ENCODE results near the gene CCK. TPM values are rescaled to one million over a fixed set of nuclear protein-coding genes. Genes with fewer than 3 reads are reported as not detected.

The CCK gene
- total RNA-seq = 10 to 100 TPM in 1 of 3 donors, under 1 TPM in 1, not detected in 1; 0.98 to 11.1 TPM
- long read RNA-seq, donor 1, transcript CCK-201 (3 exons, 830 nt) = major isoform, 7 of 16 reads
- long read RNA-seq, donor 1, partial matches to known transcripts = 9 of 16 reads
- long read RNA-seq, donor 1, other reads (novel, unspliced or antisense) = 0 of 16 reads
- long read RNA-seq, donor 2 = 0 reads

- Histone ChIP-seq H3K4me1 (ENCODE audit: low read depth) (no peaks in the 10 kb centered on the region), H3K4me3 (no peak within 1 kb of the TSS), H3K36me3 (ENCODE audit: low read depth) (no peaks in the 10 kb centered on the region), H3K9me3 (no peaks in the 10 kb centered on the region)
- intact Hi-C loops (cut with DNase I, micrococcal nuclease) = no loop called here
- no peak for ATAC-seq
- DNase-seq = no peak
- TF ChIP-seq, protein P1, sequence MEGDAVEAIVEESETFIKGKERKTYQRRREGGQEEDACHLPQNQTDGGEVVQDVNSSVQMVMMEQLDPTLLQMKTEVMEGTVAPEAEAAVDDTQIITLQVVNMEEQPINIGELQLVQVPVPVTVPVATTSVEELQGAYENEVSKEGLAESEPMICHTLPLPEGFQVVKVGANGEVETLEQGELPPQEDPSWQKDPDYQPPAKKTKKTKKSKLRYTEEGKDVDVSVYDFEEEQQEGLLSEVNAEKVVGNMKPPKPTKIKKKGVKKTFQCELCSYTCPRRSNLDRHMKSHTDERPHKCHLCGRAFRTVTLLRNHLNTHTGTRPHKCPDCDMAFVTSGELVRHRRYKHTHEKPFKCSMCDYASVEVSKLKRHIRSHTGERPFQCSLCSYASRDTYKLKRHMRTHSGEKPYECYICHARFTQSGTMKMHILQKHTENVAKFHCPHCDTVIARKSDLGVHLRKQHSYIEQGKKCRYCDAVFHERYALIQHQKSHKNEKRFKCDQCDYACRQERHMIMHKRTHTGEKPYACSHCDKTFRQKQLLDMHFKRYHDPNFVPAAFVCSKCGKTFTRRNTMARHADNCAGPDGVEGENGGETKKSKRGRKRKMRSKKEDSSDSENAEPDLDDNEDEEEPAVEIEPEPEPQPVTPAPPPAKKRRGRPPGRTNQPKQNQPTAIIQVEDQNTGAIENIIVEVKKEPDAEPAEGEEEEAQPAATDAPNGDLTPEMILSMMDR (IDR thresholded peaks at IDR 0.05) = no peak
Observed at GRCh38 chr3:42266085-42266484, at the start of gene CCK. CCK (minus strand) TSS chr3:42266185; CDS start chr3:42263630, 2,555 bp downstream.

GRCh38 chr3:42314411-42314810 is 48.4 kb upstream of the CCK start:
- TF ChIP-seq, protein P1 (IDR thresholded peaks at IDR 0.05) = no peak
- intact Hi-C loops (cut with DNase I, micrococcal nuclease) = no loop called here
- DNase-seq (no peak), ATAC-seq (no peak)
- H3K36me3 ChIP-seq (ENCODE audit: low read depth) = no peaks in the 10 kb centered on the region
- no peaks in the 10 kb centered on the region for H3K4me1 ChIP-seq (ENCODE audit: low read depth)
- H3K4me3 ChIP-seq = no peak overlapping the region
- peaks cover 37% of the 10 kb centered on the region for H3K9me3 ChIP-seq

GRCh38 chr3:42308651-42309050 is 42.7 kb upstream of the CCK start:
- no peak for DNase-seq

DNA sequence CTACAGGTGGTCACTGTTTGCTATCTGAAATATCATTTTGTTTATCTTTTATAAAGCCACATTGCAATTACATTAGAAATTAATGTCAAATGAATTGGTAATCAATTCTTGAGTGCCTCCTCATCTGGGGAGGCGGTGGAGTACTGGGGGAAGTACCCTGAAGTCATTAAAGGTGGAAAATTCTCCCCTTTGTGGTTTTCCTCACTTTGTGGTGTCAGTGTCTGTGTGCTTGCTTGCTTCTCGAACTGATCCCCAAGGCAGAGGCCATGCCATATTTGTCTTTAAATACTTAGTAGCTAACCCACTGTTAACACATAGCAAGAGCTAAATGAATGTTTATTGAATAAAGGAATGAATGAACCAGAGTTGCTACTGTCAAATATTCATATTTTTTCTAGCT is 40.5 kb upstream of the CCK start:
- ATAC-seq (no peak), DNase-seq (no peak)
- intact Hi-C loops (cut with DNase I, micrococcal nuclease) = loop anchor here in 1 of 2 donors (10.0 kb wide), 1 partner anchor 658 kb away; no protein-coding TSS in a partner anchor
- H3K36me3 ChIP-seq (ENCODE audit: low read depth) = no peaks in the 10 kb centered on the region
- H3K4me3 ChIP-seq = no peak overlapping the region
- no peaks in the 10 kb centered on the region for H3K9me3 ChIP-seq
- no peaks in the 10 kb centered on the region for H3K4me1 ChIP-seq (ENCODE audit: low read depth)
- TF ChIP-seq, protein P1 (IDR thresholded peaks at IDR 0.05) = no peak

More at GRCh38 chr3:42308651-42309050, 42.7 kb upstream of the CCK start:
- Histone ChIP-seq H3K9me3 (peaks cover 5% of the 10 kb centered on the region), H3K4me1 (ENCODE audit: low read depth) (no peaks in the 10 kb centered on the region), H3K36me3 (ENCODE audit: low read depth) (no peaks in the 10 kb centered on the region), H3K4me3 (no peak overlapping the region)
- no peak for ATAC-seq
- intact Hi-C loops (cut with DNase I, micrococcal nuclease) = loop anchor here in 1 of 2 donors (10.0 kb wide), 1 partner anchor 656 kb away; no protein-coding TSS in a partner anchor
- TF ChIP-seq, protein P1 (IDR thresholded peaks at IDR 0.05) = no peak

- no peak for DNase-seq
- intact Hi-C loops (cut with DNase I, micrococcal nuclease) = loop anchor here in 1 of 2 donors (10.0 kb wide), 1 partner anchor 662 kb away; no protein-coding TSS in a partner anchor
- Histone ChIP-seq H3K4me1 (ENCODE audit: low read depth) (no peaks in the 10 kb centered on the region), H3K9me3 (no peaks in the 10 kb centered on the region), H3K36me3 (ENCODE audit: low read depth) (no peaks in the 10 kb centered on the region), H3K4me3 (no peak overlapping the region)
- TF ChIP-seq, protein P1 (IDR thresholded peaks at IDR 0.05) = no peak
- ATAC-seq = no peak
Observed at GRCh38 chr3:42302924-42303634, 37.1 kb upstream of the CCK start.
